ENCODE measurements around the gene FARSA. TPM values are rescaled to one million over a fixed set of nuclear protein-coding genes. Genes with fewer than 3 reads are reported as not detected.
"Not testable (repeated sequence)": the region's sequence is repeated elsewhere in the genome, so short reads cannot be mapped to it uniquely, and the experiment has no call there.

The FARSA gene
- total and polyA plus RNA-seq, 10 of the 15 experiments (the other 5 are each of a cell fraction or from before 2014, with no cell fraction given), result 20.3 to 212 (median 76.4) TPM

GRCh38 chr19:12952050-12952449, 18.5 kb upstream of the FARSA start:
- H3K9ac ChIP-seq (ENCODE audit: control insufficient read depth, insufficient read depth, low read length); H2AFZ ChIP-seq (ENCODE audit: control insufficient read depth, low read depth, low read length); BruUV-seq (replicated peaks); FAIRE-seq; intact Hi-C loops (cut with micrococcal nuclease; ENCODE audit: unreplicated experiment); RAD21 ChIA-PET (ENCODE audit: unreplicated experiment); H3K27ac ChIP-seq (ENCODE audit: control insufficient read depth, insufficient read depth); POLR2A ChIA-PET; H4K20me1 ChIP-seq (ENCODE audit: control insufficient read depth, insufficient read depth); SMC1A ChIA-PET (ENCODE audit: uncharacterized antibody, unreplicated experiment); H3K9me3 ChIP-seq (replicated peaks; ENCODE audit: control insufficient read depth, insufficient read depth, low read length); DNase-seq (ENCODE audit: low read depth, low spot score); in situ Hi-C loops (cut with MboI); H3K4me3 ChIP-seq; ATAC-seq; H3K4me2 ChIP-seq (ENCODE audit: control insufficient read depth, insufficient read depth); H3K27me3 ChIP-seq (replicated peaks in 1 of 2; ENCODE audit: control insufficient read depth in 2 of 2, insufficient read depth in 2 of 2, low read length in 1 of 2): not testable (repeated sequence)
- Histone ChIP-seq H3K36me3 (ENCODE audit: control insufficient read depth in 2 of 2, insufficient read depth in 2 of 2, low read length in 1 of 2) (peaks cover 23 to 31% of the 10 kb centered on the region in 2 experiments), H3K79me2 (ENCODE audit: control insufficient read depth, insufficient read depth, low read length) (peaks cover 37% of the 10 kb centered on the region), H3K4me1 (ENCODE audit: control insufficient read depth, insufficient read depth, low read length) (peaks cover 15% of the 10 kb centered on the region)
- 72% methylated on average over 6 of the region's 6 CpGs for WGBS (ENCODE audit: insufficient coverage, insufficient replicate concordance, low lambda C conversion rate, missing lambda C conversion rate)
- peak in 1 of 2 experiments; percentile 22; a peak in 1 of 4 replicates for TF ChIP-seq BHLHE40 (IDR thresholded peaks at IDR 0.05; ENCODE audit: borderline replicate concordance in 1 of 2, low read depth in 2 of 2, low read length in 1 of 2)
- CTCF ChIA-PET, result interaction anchor here (0.6 to 0.7 kb wide), 2 partner anchors 14 to 192 kb away, joined by 3 to 4 read pairs; no protein-coding TSS in a partner anchor

GRCh38 chr19:12949363-12950283, 16.1 kb upstream of the FARSA start:
- BruUV-seq (replicated peaks), result no TSS peak
- Histone ChIP-seq H3K27ac (ENCODE audit: control insufficient read depth, insufficient read depth) (no peak overlapping the region), H3K9me3 (replicated peaks; ENCODE audit: control insufficient read depth, insufficient read depth, low read length) (no peaks in the 10 kb centered on the region), H4K20me1 (ENCODE audit: control insufficient read depth, insufficient read depth) (no peaks in the 10 kb centered on the region), H3K4me3 (no peak overlapping the region), H3K4me2 (ENCODE audit: control insufficient read depth, insufficient read depth) (no peak overlapping the region), H3K36me3 (ENCODE audit: control insufficient read depth in 2 of 2, insufficient read depth in 2 of 2, low read length in 1 of 2) (peaks cover 23 to 31% of the 10 kb centered on the region in 2 experiments), H3K4me1 (ENCODE audit: control insufficient read depth, insufficient read depth, low read length) (peaks cover 13% of the 10 kb centered on the region), H2AFZ (ENCODE audit: control insufficient read depth, low read depth, low read length) (no peak overlapping the region), H3K79me2 (ENCODE audit: control insufficient read depth, insufficient read depth, low read length) (peaks cover 32% of the 10 kb centered on the region), H3K27me3 (replicated peaks in 1 of 2; ENCODE audit: control insufficient read depth in 2 of 2, insufficient read depth in 2 of 2, low read length in 1 of 2) (no peaks in the 10 kb centered on the region), H3K9ac (ENCODE audit: control insufficient read depth, insufficient read depth, low read length) (no peak overlapping the region)
- DNase-seq (ENCODE audit: low read depth, low spot score) (no peak), FAIRE-seq (no peak), ATAC-seq (no peak)
- intact Hi-C loops (cut with micrococcal nuclease; ENCODE audit: unreplicated experiment), result no loop called here
- WGBS (ENCODE audit: insufficient coverage, insufficient replicate concordance, low lambda C conversion rate, missing lambda C conversion rate), result 85% methylated on average over 16 of the region's 16 CpGs
- POLR2A ChIA-PET, result interaction anchor here (0.6 kb wide), 1 partner anchor 168 kb away, joined by 3 read pairs; no protein-coding TSS in a partner anchor
- CTCF ChIA-PET, result interaction anchor here (0.7 to 1.2 kb wide), 2 partner anchors 16 to 64 kb away, joined by 4 read pairs; no protein-coding TSS in a partner anchor
- TF ChIP-seq POLR2A (IDR thresholded peaks at IDR 0.05; ENCODE audit: low read depth, low read length) (peak; percentile 16; the same call in 1 of the 2 replicates), YBX1 (IDR thresholded peaks at IDR 0.05) (no peak)
- in situ Hi-C loops (cut with MboI), result no loop called here
- SMC1A ChIA-PET (ENCODE audit: uncharacterized antibody, unreplicated experiment), result no interaction called here
- RAD21 ChIA-PET (ENCODE audit: unreplicated experiment), result interaction anchor here (1.4 kb wide), 1 partner anchor 50 kb away, joined by 4 read pairs; no protein-coding TSS in a partner anchor

All from GM12878 (cell line).